Measurements from ENCODE around the gene NRXN3.

Gene NRXN3

GRCh38 chr14:78398216-78398615 is 228.0 kb downstream of the NRXN3 start:
- TF ChIP-seq CTCF (IDR thresholded peaks at IDR 0.05; ENCODE audit: low read depth, low read length, missing control alignments) = no peak
- no peak overlapping the region for H3K4me3 ChIP-seq (replicated peaks; ENCODE audit: low read depth, low read length)
- DNase-seq (ENCODE audit: extremely low read depth, low read depth) = no peak

- H3K4me3 ChIP-seq (replicated peaks; ENCODE audit: low read depth, low read length) = no peak overlapping the region
- no peak for DNase-seq (ENCODE audit: extremely low read depth, low read depth)
Observed at GRCh38 chr14:78399316-78399889, 229.2 kb downstream of the NRXN3 start.

GRCh38 chr14:78401866-78402265 is 231.7 kb downstream of the NRXN3 start:
- DNase-seq (ENCODE audit: extremely low read depth, low read depth) = no peak
- TF ChIP-seq CTCF (IDR thresholded peaks at IDR 0.05; ENCODE audit: low read depth, low read length, missing control alignments) = no peak
- no peak overlapping the region for H3K4me3 ChIP-seq (replicated peaks; ENCODE audit: low read depth, low read length)

More at GRCh38 chr14:78399316-78399889, 229.2 kb downstream of the NRXN3 start:
- no peak for TF ChIP-seq CTCF (IDR thresholded peaks at IDR 0.05; ENCODE audit: low read depth, low read length, missing control alignments)

GRCh38 chr14:78403278-78403815 is 233.2 kb downstream of the NRXN3 start:
- no peak overlapping the region for H3K4me3 ChIP-seq (replicated peaks; ENCODE audit: low read depth, low read length)
- DNase-seq (ENCODE audit: extremely low read depth, low read depth) = no peak
- no peak for TF ChIP-seq CTCF (IDR thresholded peaks at IDR 0.05; ENCODE audit: low read depth, low read length, missing control alignments)

GRCh38 chr14:78405079-78405856 is 235.1 kb downstream of the NRXN3 start:
- H3K4me3 ChIP-seq (replicated peaks; ENCODE audit: low read depth, low read length) = no peak overlapping the region
- no peak for DNase-seq (ENCODE audit: extremely low read depth, low read depth)
- no peak for TF ChIP-seq CTCF (IDR thresholded peaks at IDR 0.05; ENCODE audit: low read depth, low read length, missing control alignments)

GRCh38 chr14:78412475-78412874 is 242.3 kb downstream of the NRXN3 start:
- TF ChIP-seq CTCF (IDR thresholded peaks at IDR 0.05; ENCODE audit: low read depth, low read length, missing control alignments) = no peak
- DNase-seq (ENCODE audit: extremely low read depth, low read depth) = no peak
- no peak overlapping the region for H3K4me3 ChIP-seq (replicated peaks; ENCODE audit: low read depth, low read length)

Measured in HFF-Myc (cell line).